Measurements from ENCODE around the gene PTPRE.

The PTPRE gene

GRCh38 chr10:128124813-128125403 is 218.0 kb downstream of the PTPRE start:
- DNase-seq (ENCODE audit: low read depth), result peak; percentile 53

- peak; percentile 36 for DNase-seq (ENCODE audit: low read depth)
Observed at GRCh38 chr10:128125416-128125943, 218.6 kb downstream of the PTPRE start.

GRCh38 chr10:128125944-128126764 is 219.3 kb downstream of the PTPRE start, which contains the start of gene MKI67:
TSS of gene MKI67 (minus strand) at chr10:128126423. CDS start at chr10:128125667, 756 bp downstream.
- peak; percentile 96 for DNase-seq (ENCODE audit: low read depth)

- no peak for DNase-seq (ENCODE audit: low read depth)
Observed at GRCh38 chr10:128128582-128128981, 221.7 kb downstream of the PTPRE start.

- no peak for DNase-seq (ENCODE audit: low read depth)
Observed at GRCh38 chr10:128130051-128130450, 223.1 kb downstream of the PTPRE start.

Measured in ELR (cell line).